Measurements from ENCODE around the gene CACNB3. TPM values are rescaled to one million over a fixed set of nuclear protein-coding genes. Genes with fewer than 3 reads are reported as not detected.

Gene CACNB3
- total and polyA plus RNA-seq, 8 donors, result 26.4 to 42.5 (median 38.4) TPM

DNA sequence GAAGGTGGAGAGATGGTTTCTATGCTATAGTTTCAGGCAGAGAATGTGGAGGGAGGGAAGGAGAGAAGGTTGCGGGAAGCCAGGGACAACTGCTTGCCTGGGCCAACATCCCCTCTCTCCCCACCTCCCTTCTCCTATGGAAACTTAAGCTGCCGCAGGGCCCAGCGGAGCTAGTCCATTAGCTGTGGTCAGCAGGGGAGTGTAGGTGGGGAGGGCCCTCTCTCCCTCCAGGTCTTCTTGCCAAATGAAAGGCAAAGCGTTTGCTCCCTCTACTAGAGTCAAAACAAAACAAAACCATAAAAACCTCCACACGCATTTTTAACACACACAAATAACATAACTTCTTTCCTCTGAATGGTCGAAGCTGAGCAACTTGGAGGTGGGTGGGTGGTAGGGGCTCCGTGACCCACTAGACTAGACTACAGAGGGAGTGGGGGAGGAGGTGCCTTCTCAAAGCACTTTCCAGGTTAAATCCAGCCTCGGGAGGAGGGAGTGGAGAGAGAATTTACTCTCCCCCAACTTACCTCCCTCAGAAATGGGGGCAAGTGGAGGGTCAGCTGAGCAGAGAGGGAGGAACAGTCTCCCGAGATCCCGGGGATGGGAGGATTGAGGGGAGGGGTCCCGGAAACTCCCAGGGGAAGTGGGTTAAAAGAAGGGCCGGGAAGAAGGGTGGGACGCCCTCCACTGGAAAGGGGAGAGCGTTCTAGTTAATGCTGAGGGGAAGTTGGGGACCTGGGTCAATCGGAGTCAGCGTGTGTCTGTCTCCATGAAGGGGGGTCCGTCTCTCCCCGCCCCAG, 4.6 kb upstream of the CACNB3 start:
- Histone ChIP-seq H3K27me3 (peaks cover 0 to 22% of the 10 kb centered on the region in 2 donors), H3K36me3 (no peaks in the 10 kb centered on the region), H3K27ac (peak overlapping the region; percentile 82 to 89), H3K4me3 (peak overlapping the region; percentile 89 to 90), H3K9me3 (no peaks in the 10 kb centered on the region), H3K4me1 (peaks cover 28 to 33% of the 10 kb centered on the region in 2 donors)
- TF ChIP-seq, protein P1, sequence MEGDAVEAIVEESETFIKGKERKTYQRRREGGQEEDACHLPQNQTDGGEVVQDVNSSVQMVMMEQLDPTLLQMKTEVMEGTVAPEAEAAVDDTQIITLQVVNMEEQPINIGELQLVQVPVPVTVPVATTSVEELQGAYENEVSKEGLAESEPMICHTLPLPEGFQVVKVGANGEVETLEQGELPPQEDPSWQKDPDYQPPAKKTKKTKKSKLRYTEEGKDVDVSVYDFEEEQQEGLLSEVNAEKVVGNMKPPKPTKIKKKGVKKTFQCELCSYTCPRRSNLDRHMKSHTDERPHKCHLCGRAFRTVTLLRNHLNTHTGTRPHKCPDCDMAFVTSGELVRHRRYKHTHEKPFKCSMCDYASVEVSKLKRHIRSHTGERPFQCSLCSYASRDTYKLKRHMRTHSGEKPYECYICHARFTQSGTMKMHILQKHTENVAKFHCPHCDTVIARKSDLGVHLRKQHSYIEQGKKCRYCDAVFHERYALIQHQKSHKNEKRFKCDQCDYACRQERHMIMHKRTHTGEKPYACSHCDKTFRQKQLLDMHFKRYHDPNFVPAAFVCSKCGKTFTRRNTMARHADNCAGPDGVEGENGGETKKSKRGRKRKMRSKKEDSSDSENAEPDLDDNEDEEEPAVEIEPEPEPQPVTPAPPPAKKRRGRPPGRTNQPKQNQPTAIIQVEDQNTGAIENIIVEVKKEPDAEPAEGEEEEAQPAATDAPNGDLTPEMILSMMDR (IDR thresholded peaks at IDR 0.05), result no peak
- DNase-seq (no peak), ATAC-seq (no peak)
- intact Hi-C loops (cut with DNase I), result no loop called here

DNA sequence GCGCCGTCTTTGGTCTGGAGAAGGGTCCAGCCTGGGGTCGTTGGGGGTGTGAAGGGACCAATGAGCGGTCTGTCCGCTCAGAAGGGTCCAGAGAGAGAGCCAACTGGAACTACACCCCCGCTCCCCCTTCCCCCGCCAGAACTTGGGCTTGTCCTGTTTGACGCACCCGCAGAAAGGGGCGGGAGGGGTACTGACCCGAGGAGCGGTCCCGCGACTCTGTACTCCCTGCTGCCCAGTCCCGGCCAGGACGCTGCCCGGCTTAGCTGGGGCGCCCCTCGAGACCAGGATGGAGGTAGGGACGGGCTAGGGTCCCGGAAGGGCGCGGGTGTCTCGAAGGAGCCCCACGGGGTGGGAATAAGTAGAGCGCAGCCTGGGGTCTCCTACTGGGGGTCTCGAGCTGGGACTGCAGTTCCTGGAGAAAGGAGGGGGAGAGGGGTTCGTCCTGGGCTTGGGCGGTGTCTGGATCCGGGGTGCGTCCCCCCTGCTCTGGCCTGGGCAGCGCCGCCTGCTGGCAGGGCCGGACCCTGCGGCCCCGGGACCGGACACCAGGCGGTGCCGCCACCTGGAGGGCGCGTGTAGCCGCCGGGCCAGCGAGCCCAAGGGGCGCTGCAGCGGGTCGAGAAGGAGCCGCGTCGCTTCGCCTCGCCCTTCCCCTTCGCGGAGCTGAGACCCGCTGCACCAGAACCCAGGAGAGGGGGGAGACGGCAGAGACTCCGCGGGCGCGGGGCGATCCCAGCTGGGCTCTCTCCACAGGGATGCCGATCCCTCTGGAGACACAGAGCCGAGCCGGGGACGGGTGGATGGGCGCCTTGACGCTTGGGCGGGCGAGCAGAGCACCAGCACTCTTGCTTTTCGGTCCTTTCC, 3.8 kb upstream of the CACNB3 start:
- ATAC-seq (peak; percentile 90), DNase-seq (peak; percentile 68 to 98 (median 86))
- H3K9me3 ChIP-seq, result no peaks in the 10 kb centered on the region
- H3K4me1 ChIP-seq, result peaks cover 33 to 40% of the 10 kb centered on the region in 2 donors
- peaks cover 0 to 30% of the 10 kb centered on the region in 2 donors for H3K27me3 ChIP-seq
- no peaks in the 10 kb centered on the region for H3K36me3 ChIP-seq
- TF ChIP-seq, protein P1 (IDR thresholded peaks at IDR 0.05), result peak; percentile 99
- H3K4me3 ChIP-seq, result peak overlapping the region; percentile 89 to 90
- peak overlapping the region; percentile 82 to 89 for H3K27ac ChIP-seq
- intact Hi-C loops (cut with DNase I), result no loop called here

DNA sequence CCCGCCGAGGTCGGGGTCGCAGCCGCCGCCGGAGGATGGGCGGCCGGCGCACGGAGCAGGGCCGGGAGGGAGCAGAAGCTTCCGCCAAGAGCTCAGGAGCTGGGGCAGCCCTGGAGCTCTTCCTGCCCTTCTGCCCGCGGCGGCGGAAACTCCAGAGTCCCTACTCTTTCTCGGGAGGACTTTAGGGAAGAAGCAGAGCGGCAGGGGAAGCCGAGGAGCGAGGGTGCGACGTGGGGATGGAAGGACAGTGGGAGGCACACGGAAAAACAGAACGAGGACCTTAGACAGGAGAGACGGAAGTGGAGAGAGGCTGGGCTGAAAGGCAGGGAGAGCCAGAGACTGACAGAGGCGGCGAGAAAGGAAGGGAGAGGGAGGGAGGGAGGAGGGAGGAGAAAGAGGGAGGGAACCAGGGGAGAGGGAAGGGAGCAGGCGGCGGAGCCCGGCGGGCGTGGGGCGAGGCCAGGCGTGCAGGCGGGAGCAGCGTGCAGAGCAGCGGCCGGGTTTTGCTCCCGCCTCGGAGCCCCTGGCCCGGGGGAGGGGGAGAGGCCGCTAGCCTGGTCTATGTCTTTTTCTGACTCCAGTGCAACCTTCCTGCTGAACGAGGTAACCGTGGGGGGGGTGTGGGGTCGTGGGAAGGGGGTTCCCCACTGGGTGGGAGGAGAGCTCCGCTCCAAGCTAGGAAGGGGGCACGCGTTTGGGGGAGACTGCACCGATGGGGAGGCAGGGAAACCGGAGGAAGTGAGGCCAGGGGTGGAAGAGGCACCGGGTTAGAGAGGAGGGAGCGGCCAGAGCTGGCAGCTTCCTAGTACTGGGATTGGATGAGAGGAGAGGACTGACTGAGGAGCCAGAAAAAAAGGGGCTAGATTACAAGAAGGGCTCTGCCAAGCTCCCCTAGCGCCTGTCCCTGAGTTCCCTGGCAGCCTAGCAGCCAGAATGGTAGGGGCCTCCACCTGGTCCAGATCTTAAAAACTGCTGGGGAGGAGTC, 2.9 kb upstream of the CACNB3 start:
- H3K36me3 ChIP-seq, result no peaks in the 10 kb centered on the region
- H3K4me1 ChIP-seq, result peaks cover 33 to 40% of the 10 kb centered on the region in 2 donors
- intact Hi-C loops (cut with DNase I), result no loop called here
- H3K27ac ChIP-seq, result peak overlapping the region; percentile 82 to 89
- ATAC-seq, result peak; percentile 84
- TF ChIP-seq, protein P1 (IDR thresholded peaks at IDR 0.05), result no peak
- H3K27me3 ChIP-seq, result peaks cover 0 to 33% of the 10 kb centered on the region in 2 donors
- no peaks in the 10 kb centered on the region for H3K9me3 ChIP-seq
- peak overlapping the region; percentile 89 to 90 for H3K4me3 ChIP-seq
- peak; percentile 82 to 93 (median 88) for DNase-seq

GRCh38 chr12:48816143-48816854, 2.0 kb upstream of the CACNB3 start:
- H3K27me3 ChIP-seq, result peaks cover 0 to 33% of the 10 kb centered on the region in 2 donors

More at GRCh38 chr12:48816143-48816854, 2.0 kb upstream of the CACNB3 start:
- TF ChIP-seq, protein P1 (IDR thresholded peaks at IDR 0.05), result no peak
- peak in 1 of 4 donors; percentile 59 for DNase-seq
- no peaks in the 10 kb centered on the region for H3K36me3 ChIP-seq
- H3K4me1 ChIP-seq, result peaks cover 29 to 40% of the 10 kb centered on the region in 2 donors
- ATAC-seq, result no peak
- intact Hi-C loops (cut with DNase I), result no loop called here
- H3K27ac ChIP-seq, result peak overlapping the region; percentile 26 to 89
- H3K9me3 ChIP-seq, result no peaks in the 10 kb centered on the region
- peak overlapping the region; percentile 89 to 90 for H3K4me3 ChIP-seq

Data from left lung (tissue), 10 donors.